ENCODE measurements around the gene CD247. TPM values are rescaled to one million over a fixed set of nuclear protein-coding genes. Genes with fewer than 3 reads are reported as not detected.

The CD247 gene
- total RNA-seq, 1 donor from 2014 or later = not detected

GRCh38 chr1:167492481-167492910 lies 25.8 kb downstream of the CD247 start:
- H3K36me3 ChIP-seq (ENCODE audit: control insufficient read depth, insufficient read depth, low read length) = no peaks in the 10 kb centered on the region
- TF ChIP-seq CTCF (IDR thresholded peaks at IDR 0.05; ENCODE audit: insufficient read depth, low read length, poor library complexity, severe bottlenecking) = no peak
- no peak overlapping the region for H3K4me3 ChIP-seq (ENCODE audit: low read depth, low read length)
- DNase-seq (ENCODE audit: low read depth) = no peak
- peaks cover 4% of the 10 kb centered on the region for H3K27me3 ChIP-seq (ENCODE audit: control insufficient read depth, insufficient read depth, low read length)

GRCh38 chr1:167491586-167492461 lies 26.5 kb downstream of the CD247 start:
- no peak for TF ChIP-seq CTCF (IDR thresholded peaks at IDR 0.05; ENCODE audit: insufficient read depth, low read length, poor library complexity, severe bottlenecking)
- Histone ChIP-seq H3K4me3 (ENCODE audit: low read depth, low read length) (no peak overlapping the region), H3K27me3 (ENCODE audit: control insufficient read depth, insufficient read depth, low read length) (peaks cover 4% of the 10 kb centered on the region), H3K36me3 (ENCODE audit: control insufficient read depth, insufficient read depth, low read length) (no peaks in the 10 kb centered on the region)
- DNase-seq (ENCODE audit: low read depth) = no peak

GRCh38 chr1:167490765-167491164 lies 27.6 kb downstream of the CD247 start:
- peaks cover 4% of the 10 kb centered on the region for H3K27me3 ChIP-seq (ENCODE audit: control insufficient read depth, insufficient read depth, low read length)
- H3K4me3 ChIP-seq (ENCODE audit: low read depth, low read length) = no peak overlapping the region
- no peak for TF ChIP-seq CTCF (IDR thresholded peaks at IDR 0.05; ENCODE audit: insufficient read depth, low read length, poor library complexity, severe bottlenecking)
- DNase-seq (ENCODE audit: low read depth) = no peak
- no peaks in the 10 kb centered on the region for H3K36me3 ChIP-seq (ENCODE audit: control insufficient read depth, insufficient read depth, low read length)

- H3K36me3 ChIP-seq (ENCODE audit: control insufficient read depth, insufficient read depth, low read length) = no peaks in the 10 kb centered on the region
- TF ChIP-seq CTCF (IDR thresholded peaks at IDR 0.05; ENCODE audit: insufficient read depth, low read length, poor library complexity, severe bottlenecking) = no peak
- H3K4me3 ChIP-seq (ENCODE audit: low read depth, low read length) = no peak overlapping the region
- DNase-seq (ENCODE audit: low read depth) = no peak
- peaks cover 3% of the 10 kb centered on the region for H3K27me3 ChIP-seq (ENCODE audit: control insufficient read depth, insufficient read depth, low read length)
Measured at GRCh38 chr1:167489571-167490340, 28.6 kb downstream of the CD247 start.

- no peaks in the 10 kb centered on the region for H3K36me3 ChIP-seq (ENCODE audit: control insufficient read depth, insufficient read depth, low read length)
- H3K27me3 ChIP-seq (ENCODE audit: control insufficient read depth, insufficient read depth, low read length) = no peaks in the 10 kb centered on the region
- DNase-seq (ENCODE audit: low read depth) = no peak
- no peak for TF ChIP-seq CTCF (IDR thresholded peaks at IDR 0.05; ENCODE audit: insufficient read depth, low read length, poor library complexity, severe bottlenecking)
- H3K4me3 ChIP-seq (ENCODE audit: low read depth, low read length) = no peak overlapping the region
Measured at GRCh38 chr1:167488786-167489185, 29.5 kb downstream of the CD247 start.

Data from kidney epithelial cell (primary cell).